HFF-Myc (cell line): ENCODE results near the gene BAHCC1.

ENCODE experiments used
- DNase-seq: peaks from one replicate; pipeline ENCODE4 v3.0.0-alpha.2; 2011; ENCODE audit warnings: low read depth; ENCODE audit errors: extremely low read depth
- H3K4me3 ChIP-seq: replicated peaks from 2 replicates; pipeline ENCODE4 v1.5.1; 2011; ENCODE audit warnings: low read depth, mild to moderate bottlenecking, control low read depth, low read length
- CTCF ChIP-seq: IDR thresholded peaks from 2 replicates; pipeline ENCODE4 v1.5.1; 2012; ENCODE audit warnings: mild to moderate bottlenecking, low read depth, low read length, control low read depth; ENCODE audit errors: missing control alignments

Gene BAHCC1

GRCh38 chr17:81477173-81477572, 81.9 kb downstream of the BAHCC1 start:
- no peak overlapping the region for H3K4me3 ChIP-seq
- TF ChIP-seq CTCF = no peak
- no peak for DNase-seq

- no peak for TF ChIP-seq CTCF
- DNase-seq = no peak
- no peak overlapping the region for H3K4me3 ChIP-seq
These were observed 82.9 kb downstream of the BAHCC1 start for GRCh38 chr17:81478119-81478518.

- DNase-seq = no peak
- H3K4me3 ChIP-seq = no peak overlapping the region
- TF ChIP-seq CTCF = no peak
These were observed 84.2 kb downstream of the BAHCC1 start for GRCh38 chr17:81479175-81480071.

- DNase-seq = no peak
- no peak overlapping the region for H3K4me3 ChIP-seq
- no peak for TF ChIP-seq CTCF
These were observed 85.1 kb downstream of the BAHCC1 start for GRCh38 chr17:81480140-81481072.

GRCh38 chr17:81481073-81481799, 86.0 kb downstream of the BAHCC1 start:
- no peak overlapping the region for H3K4me3 ChIP-seq
- DNase-seq = no peak

More at GRCh38 chr17:81481073-81481799, 86.0 kb downstream of the BAHCC1 start:
- TF ChIP-seq CTCF = no peak
